ENCODE measurements around the gene TVP23B. TPM values are rescaled to one million over a fixed set of nuclear protein-coding genes. Genes with fewer than 3 reads are reported as not detected.
A peak's percentile ranks its signal among the peaks of the same experiment; 100 is the strongest.
"Not testable (repeated sequence)": the region's sequence is repeated elsewhere in the genome, so short reads cannot be mapped to it uniquely, and the experiment has no call there.

The TVP23B gene
- total and polyA plus RNA-seq, 3 donors from 2014 or later: 49.8 to 54.3 (median 51.2) TPM

- intact Hi-C loops (cut with DNase I; ENCODE audit: low total_unique reads); H3K9me3 ChIP-seq; H3K27me3 ChIP-seq; H3K4me3 ChIP-seq; DNase-seq; H3K36me3 ChIP-seq (ENCODE audit: low read depth, missing control alignments); H3K4me1 ChIP-seq; H3K27ac ChIP-seq: not testable (repeated sequence)
- 94% methylated on average over 4 of the region's 4 CpGs; no CpG with 5 or more reads in 1 of the 2 donors for WGBS, 2 donors
These were observed 25.0 kb upstream of the TVP23B start for GRCh38 chr17:18755969-18756368.

- intact Hi-C loops (cut with DNase I; ENCODE audit: low total_unique reads): not testable (repeated sequence)
- 95% methylated on average over 8 of the region's 8 CpGs for WGBS, 2 donors
These were observed 23.5 kb upstream of the TVP23B start for GRCh38 chr17:18757368-18758044.

GRCh38 chr17:18758344-18758743 lies 22.6 kb upstream of the TVP23B start:
- H3K4me1 ChIP-seq; H3K27me3 ChIP-seq; H3K36me3 ChIP-seq (ENCODE audit: low read depth, missing control alignments); H3K9me3 ChIP-seq; H3K4me3 ChIP-seq; intact Hi-C loops (cut with DNase I; ENCODE audit: low total_unique reads); H3K27ac ChIP-seq; DNase-seq: not testable (repeated sequence)
- 88% methylated on average over 1 of the region's 6 CpGs; no CpG with 5 or more reads in 1 of the 2 donors for WGBS, 2 donors

More at GRCh38 chr17:18757368-18758044, 23.5 kb upstream of the TVP23B start:
- not testable (repeated sequence) for H3K9me3 ChIP-seq; DNase-seq; H3K27me3 ChIP-seq; H3K4me1 ChIP-seq; H3K36me3 ChIP-seq (ENCODE audit: low read depth, missing control alignments); H3K4me3 ChIP-seq; H3K27ac ChIP-seq

- H3K36me3 ChIP-seq (ENCODE audit: low read depth, missing control alignments); H3K27ac ChIP-seq; H3K4me3 ChIP-seq; intact Hi-C loops (cut with DNase I; ENCODE audit: low total_unique reads); H3K4me1 ChIP-seq; H3K9me3 ChIP-seq; DNase-seq; H3K27me3 ChIP-seq: not testable (repeated sequence)
- 85 to 90% methylated on average over 4 to 6 of the region's 6 CpGs for WGBS, 2 donors
These were observed 20.8 kb upstream of the TVP23B start for GRCh38 chr17:18760221-18760620.

GRCh38 chr17:18770572-18770971 lies 10.4 kb upstream of the TVP23B start:
- DNase-seq; H3K27ac ChIP-seq; H3K36me3 ChIP-seq (ENCODE audit: low read depth, missing control alignments); H3K27me3 ChIP-seq; H3K4me1 ChIP-seq; intact Hi-C loops (cut with DNase I; ENCODE audit: low total_unique reads); H3K4me3 ChIP-seq; H3K9me3 ChIP-seq: not testable (repeated sequence)
- 93 to 94% methylated on average over 1 to 4 of the region's 4 CpGs for WGBS, 2 donors

- H3K36me3 ChIP-seq (ENCODE audit: low read depth, missing control alignments); intact Hi-C loops (cut with DNase I; ENCODE audit: low total_unique reads); H3K27me3 ChIP-seq; DNase-seq; H3K27ac ChIP-seq; H3K9me3 ChIP-seq; H3K4me1 ChIP-seq; H3K4me3 ChIP-seq: not testable (repeated sequence)
- 60 to 73% methylated on average over 4 of the region's 4 CpGs for WGBS, 2 donors
These were observed 9.9 kb upstream of the TVP23B start for GRCh38 chr17:18771066-18771465.

- no peak for TF ChIP-seq CTCF (IDR thresholded peaks at IDR 0.05)
- no peak for TF ChIP-seq POLR2A (IDR thresholded peaks at IDR 0.05)
- Histone ChIP-seq H3K27ac (no peak overlapping the region), H3K36me3 (ENCODE audit: low read depth, missing control alignments) (no peaks in the 10 kb centered on the region), H3K27me3 (no peaks in the 10 kb centered on the region), H3K4me3 (no peak overlapping the region), H3K9me3 (no peaks in the 10 kb centered on the region), H3K4me1 (no peaks in the 10 kb centered on the region)
- intact Hi-C loops (cut with DNase I; ENCODE audit: low total_unique reads): no loop called here
- no peak for DNase-seq
- WGBS, 2 donors: 79 to 83% methylated on average over 7 of the region's 7 CpGs
These were observed 8.5 kb upstream of the TVP23B start for GRCh38 chr17:18772471-18772870.

GRCh38 chr17:18781805-18782204 lies 822 bp downstream of the TVP23B start:
- H3K9me3 ChIP-seq; H3K36me3 ChIP-seq (ENCODE audit: low read depth, missing control alignments); intact Hi-C loops (cut with DNase I; ENCODE audit: low total_unique reads); H3K27ac ChIP-seq; DNase-seq; H3K27me3 ChIP-seq; H3K4me1 ChIP-seq: not testable (repeated sequence)
- H3K4me3 ChIP-seq: peak overlapping the region in 1 of 2 donors; percentile 78
- WGBS, 2 donors: 0% methylated on average over 3 of the region's 5 CpGs; no CpG with 5 or more reads in 1 of the 2 donors

- H3K36me3 ChIP-seq (ENCODE audit: low read depth, missing control alignments); H3K9me3 ChIP-seq; H3K4me1 ChIP-seq; intact Hi-C loops (cut with DNase I; ENCODE audit: low total_unique reads); H3K27ac ChIP-seq; H3K27me3 ChIP-seq; DNase-seq; H3K4me3 ChIP-seq: not testable (repeated sequence)
- 82 to 83% methylated on average over 1 of the region's 1 CpG for WGBS, 2 donors
These were observed 5.0 kb downstream of the TVP23B start for GRCh38 chr17:18785933-18786332.

GRCh38 chr17:18786890-18787289 lies 5.9 kb downstream of the TVP23B start:
- H3K4me3 ChIP-seq; DNase-seq; H3K27ac ChIP-seq; H3K36me3 ChIP-seq (ENCODE audit: low read depth, missing control alignments); H3K4me1 ChIP-seq; H3K9me3 ChIP-seq; H3K27me3 ChIP-seq; intact Hi-C loops (cut with DNase I; ENCODE audit: low total_unique reads): not testable (repeated sequence)
- WGBS, 2 donors: 88 to 92% methylated on average over 4 of the region's 5 CpGs

GRCh38 chr17:18791402-18791801 lies 10.4 kb downstream of the TVP23B start:
- DNase-seq; H3K4me3 ChIP-seq; H3K27me3 ChIP-seq; H3K36me3 ChIP-seq (ENCODE audit: low read depth, missing control alignments); H3K4me1 ChIP-seq; H3K27ac ChIP-seq; intact Hi-C loops (cut with DNase I; ENCODE audit: low total_unique reads); H3K9me3 ChIP-seq: not testable (repeated sequence)
- WGBS, 2 donors: 38 to 59% methylated on average over 1 of the region's 1 CpG

All from testis (tissue), 3 donors.